Left lung (tissue), 10 donors: ENCODE measurements around the gene MAML2. TPM values are rescaled to one million over a fixed set of nuclear protein-coding genes. Genes with fewer than 3 reads are reported as not detected.

Experiments used
- ATAC-seq: fragments of 200-7000 bp; cut with Tn5 transposase; one replicate; pipeline ENCODE4 v1.9.1; 2020; ENCODE audit warnings: moderate library complexity
- DNase-seq, 4 donors: peaks; one replicate each; pipeline ENCODE4 v3.0.0-alpha.2; 2013 to 2020
- H3K27ac ChIP-seq, 2 donors: fragments of 200-600 bp; sonication (generic) in 1 of 2; one replicate each; pipeline versions ENCODE4 v1.5.0 to v1.8.0; 2020 to 2021
- H3K27me3 ChIP-seq, 2 donors: fragments of 200-600 bp; sonication (generic) in 1 of 2; one replicate each; pipeline versions ENCODE4 v1.5.0 to v1.8.0; 2020 to 2021
- H3K36me3 ChIP-seq, 2 donors: fragments of 200-600 bp; sonication (generic) in 1 of 2; one replicate each; pipeline versions ENCODE4 v1.5.0 to v1.8.0; 2020 to 2021
- H3K4me1 ChIP-seq, 2 donors: fragments of 200-600 bp; one replicate each; pipeline ENCODE4 v1.8.0; 2021
- H3K4me3 ChIP-seq, 2 donors: fragments of 200-600 bp; sonication (generic) in 1 of 2; one replicate each; pipeline versions ENCODE4 v1.5.0 to v1.8.0; 2020 to 2021; ENCODE audit warnings: mild to moderate bottlenecking in 1 of 2
- H3K9me3 ChIP-seq, 2 donors: fragments of 200-600 bp; sonication (generic) in 1 of 2; one replicate each; pipeline versions ENCODE4 v1.5.0 to v1.8.0; 2020 to 2021
- CTCF ChIP-seq, 2 donors: fragments of 200-600 bp; sonication (generic) in 1 of 2; IDR thresholded peaks; one replicate each; pipeline versions ENCODE4 v1.5.0 to v1.8.0; 2021; ENCODE audit warnings: antibody characterized with exemption in 2 of 2
- intact Hi-C, 2 donors: fragments of 100-400 bp; cut with DNase I; formaldehyde crosslinking; loops; one replicate each; pipeline versions ENCODE4 v1.11.2 to v1.14.2; 2022
- polyA plus RNA-seq, 6 donors: library from polyadenylated mRNA; unstranded; fragments of 120-200 nt; gene quantifications; one replicate each; pipeline ENCODE4 v1.2.1, GENCODE V29; 2013; ENCODE audit not compliant: insufficient read length in 6 of 6
- total RNA-seq, 2 donors: library from RNA; stranded (reverse); fragmentation: NEBNext Ultra II Directional; extraction: Animal tissue kit (Norgen Biotek cat#: 25700); gene quantifications; one replicate each; pipeline ENCODE4 v1.2.1, GENCODE V29; 2021
- donor health status: DM: no; HTN: yes; CAD: no.
- donor health status: DM: no; HTN: no; CAD: no.

The MAML2 gene
- total and polyA plus RNA-seq, 8 donors: 18.7 to 44.0 (median 36.6) TPM

- no peak for TF ChIP-seq CTCF (IDR thresholded peaks at IDR 0.05)
- Histone ChIP-seq H3K9me3 (no peaks in the 10 kb centered on the region), H3K4me1 (peaks cover 15 to 51% of the 10 kb centered on the region in 2 donors), H3K36me3 (no peaks in the 10 kb centered on the region), H3K27ac (peak overlapping the region in 1 of 2 donors; percentile 66), H3K4me3 (no peak overlapping the region), H3K27me3 (no peaks in the 10 kb centered on the region)
- intact Hi-C loops: no loop called here
- no peak for DNase-seq
- ATAC-seq: peak; percentile 49
Observed at GRCh38 chr11:96299155-96299888, 43.7 kb downstream of the MAML2 start.

DNA sequence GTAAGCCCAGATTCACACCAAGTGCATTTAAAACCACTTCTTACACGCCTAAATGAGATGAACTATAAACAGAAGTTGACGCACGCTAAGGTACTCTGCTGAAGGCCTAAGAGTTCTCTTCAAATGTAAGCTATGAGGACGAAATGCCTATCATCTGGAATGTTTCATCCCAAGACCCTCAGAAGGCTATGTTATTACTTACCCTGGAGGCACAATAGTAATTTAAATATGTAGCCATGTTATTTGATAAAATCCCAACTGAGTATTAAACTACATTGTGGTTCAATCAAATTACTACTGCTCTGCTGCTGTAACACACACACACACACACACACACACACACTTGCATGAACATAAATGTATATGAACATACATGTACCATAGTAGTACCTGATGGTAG lies 47.6 kb downstream of the MAML2 start:
- no peaks in the 10 kb centered on the region for H3K9me3 ChIP-seq
- H3K4me3 ChIP-seq: no peak overlapping the region
- DNase-seq: no peak
- H3K4me1 ChIP-seq: peaks cover 5 to 38% of the 10 kb centered on the region in 2 donors
- no peak for TF ChIP-seq CTCF (IDR thresholded peaks at IDR 0.05)
- no peak overlapping the region for H3K27ac ChIP-seq
- no peak for ATAC-seq
- H3K36me3 ChIP-seq: no peaks in the 10 kb centered on the region
- no peaks in the 10 kb centered on the region for H3K27me3 ChIP-seq
- intact Hi-C loops: no loop called here

GRCh38 chr11:96294289-96294688 lies 48.7 kb downstream of the MAML2 start:
- Histone ChIP-seq H3K4me3 (no peak overlapping the region), H3K4me1 (peaks cover 5 to 27% of the 10 kb centered on the region in 2 donors), H3K27ac (peak overlapping the region in 1 of 2 donors; percentile 46), H3K9me3 (no peaks in the 10 kb centered on the region), H3K36me3 (no peaks in the 10 kb centered on the region), H3K27me3 (no peaks in the 10 kb centered on the region)
- no peak for DNase-seq
- no peak for ATAC-seq
- TF ChIP-seq CTCF (IDR thresholded peaks at IDR 0.05): no peak
- intact Hi-C loops: no loop called here

GRCh38 chr11:96293598-96294021 lies 49.4 kb downstream of the MAML2 start:
- Histone ChIP-seq H3K4me3 (no peak overlapping the region), H3K27me3 (no peaks in the 10 kb centered on the region), H3K36me3 (no peaks in the 10 kb centered on the region), H3K9me3 (no peaks in the 10 kb centered on the region), H3K4me1 (peaks cover 5 to 23% of the 10 kb centered on the region in 2 donors), H3K27ac (peak overlapping the region; percentile 41 to 46)
- TF ChIP-seq CTCF (IDR thresholded peaks at IDR 0.05): no peak
- DNase-seq (peak in 1 of 4 donors; percentile 57), ATAC-seq (peak; percentile 65)
- intact Hi-C loops: no loop called here

- DNase-seq: no peak
- TF ChIP-seq CTCF (IDR thresholded peaks at IDR 0.05): no peak
- Histone ChIP-seq H3K4me3 (no peak overlapping the region), H3K4me1 (peaks cover 5 to 23% of the 10 kb centered on the region in 2 donors), H3K9me3 (no peaks in the 10 kb centered on the region), H3K27me3 (no peaks in the 10 kb centered on the region), H3K27ac (peak overlapping the region; percentile 41 to 46), H3K36me3 (no peaks in the 10 kb centered on the region)
- no peak for ATAC-seq
- intact Hi-C loops: no loop called here
Observed at GRCh38 chr11:96293109-96293508, 49.9 kb downstream of the MAML2 start.
